H1 (cell line): Measurements from ENCODE around the gene SUMF2. TPM values are rescaled to one million over a fixed set of nuclear protein-coding genes. Genes with fewer than 3 reads are reported as not detected.

Source experiments
- CTCF ChIA-PET: fragments of 300-600 bp; sonication (Branson Sonifier 250); formaldehyde crosslinking; loops from one replicate; lab custom pipeline; 2021; ENCODE audit not compliant: partially characterized antibody; lab: Charles Lee
- POLR2A ChIA-PET: fragments of 300-600 bp; sonication (Branson Sonifier 250); formaldehyde crosslinking; loops from one replicate; lab custom pipeline; 2021; ENCODE audit warnings: inconsistent platforms; ENCODE audit not compliant: partially characterized antibody; lab: Charles Lee
- DNase-seq, 2 experiments: peaks; one replicate each; pipeline versions ENCODE4 v3.0.0 to v3.0.0-alpha.2; 2010 to 2022; ENCODE audit warnings: low spot score in 2 of 2, low read depth in 1 of 2, mixed read lengths in 1 of 2
- FAIRE-seq: peaks from 2 replicates; lab custom pipeline; 2011; peaks lifted over from hg19 to GRCh38; lab: Jason Lieb, UNC
- H2AFZ ChIP-seq: 2 replicates; pipeline ENCODE4 v1.8.1; 2012; ENCODE audit warnings: low read length, inconsistent platforms
- H2AK5ac ChIP-seq: 2 replicates; pipeline ENCODE4 v1.6.1; 2013; ENCODE audit warnings: low read depth, low read length
- H2BK120ac ChIP-seq: replicated peaks from 2 replicates; pipeline ENCODE3; 2013; ENCODE audit warnings: low read depth, low read length, inconsistent platforms
- H2BK12ac ChIP-seq: 2 replicates; pipeline ENCODE4 v1.6.1; 2013; ENCODE audit warnings: low read depth, low read length
- H2BK15ac ChIP-seq: 2 replicates; pipeline ENCODE4 v1.6.1; 2013; ENCODE audit warnings: low read length
- H2BK20ac ChIP-seq: 2 replicates; pipeline ENCODE4 v1.6.1; 2013; ENCODE audit warnings: low read length
- H2BK5ac ChIP-seq: 2 replicates; pipeline ENCODE4 v1.6.1; 2013; ENCODE audit warnings: low read depth, low read length
- H3K14ac ChIP-seq: 2 replicates; pipeline ENCODE4 v1.6.1; 2013; ENCODE audit warnings: inconsistent platforms; ENCODE audit not compliant: insufficient read length
- H3K18ac ChIP-seq: 2 replicates; pipeline ENCODE4 v1.6.1; 2013; ENCODE audit warnings: low read length; ENCODE audit errors: extremely low read depth
- H3K23ac ChIP-seq: 2 replicates; pipeline ENCODE4 v1.6.1; 2013; ENCODE audit warnings: inconsistent platforms; ENCODE audit not compliant: insufficient read length
- H3K23me2 ChIP-seq: 2 replicates; pipeline ENCODE4 v1.6.1; 2013; ENCODE audit warnings: low read depth, low read length
- H3K27ac ChIP-seq: 2 replicates; pipeline ENCODE4 v1.6.1; 2011; ENCODE audit warnings: low read depth, low read length, inconsistent platforms
- H3K27me3 ChIP-seq, 4 experiments: replicated peaks in 1 of 4; 1 replicate in 1 of 4; 2 replicates in 3 of 4; pipeline versions ENCODE4 v1.6.1 to v1.8.1; 2011 to 2013; ENCODE audit warnings: low read length in 3 of 4, mild to moderate bottlenecking in 3 of 4, inconsistent platforms in 2 of 4, mixed read lengths in 2 of 4, moderate library complexity in 1 of 4; ENCODE audit not compliant: control insufficient read depth in 3 of 4, insufficient read depth in 3 of 4; ENCODE audit errors: extremely low read depth in 1 of 4
- H3K36me3 ChIP-seq, 4 experiments: 2 replicates each; pipeline versions ENCODE4 v1.6.1 to v1.8.1; 2011 to 2013; ENCODE audit warnings: mild to moderate bottlenecking in 4 of 4, low read length in 3 of 4, moderate library complexity in 2 of 4, control low read depth in 1 of 4, inconsistent platforms in 1 of 4; ENCODE audit not compliant: insufficient read depth in 4 of 4, control insufficient read depth in 2 of 4
- H3K4ac ChIP-seq: replicated peaks from 2 replicates; pipeline ENCODE3; 2013; ENCODE audit warnings: low read length, low read depth, mixed read lengths, inconsistent platforms; ENCODE audit not compliant: insufficient read length
- H3K4me1 ChIP-seq, 4 experiments: replicated peaks in 1 of 4; 1 replicate in 1 of 4; 2 replicates in 3 of 4; pipeline versions ENCODE4 v1.6.1 to v1.8.1; 2011 to 2013; ENCODE audit warnings: low read length in 3 of 4, inconsistent platforms in 2 of 4, mixed read lengths in 1 of 4; ENCODE audit not compliant: insufficient read depth in 4 of 4, control insufficient read depth in 3 of 4
- H3K4me2 ChIP-seq, 2 experiments: 2 replicates each; pipeline versions ENCODE4 v1.6.1 to v1.8.1; 2011 to 2013; ENCODE audit warnings: low read depth in 2 of 2, low read length in 2 of 2, control low read depth in 1 of 2, inconsistent platforms in 1 of 2, mild to moderate bottlenecking in 1 of 2; ENCODE audit not compliant: insufficient read depth in 1 of 2
- H3K4me3 ChIP-seq, 4 experiments: fragments of 200-600, 300-600 bp in 1 of 4; sonication (generic), shearing (Covaris generic), sonication (Bioruptor Twin) in 1 of 4; 2 replicates each; pipeline versions ENCODE4 v1.5.1 to v1.8.1; 2011 to 2016; ENCODE audit warnings: low read length in 4 of 4, low read depth in 3 of 4, control low read depth in 2 of 4, inconsistent platforms in 2 of 4, mild to moderate bottlenecking in 2 of 4, mixed read lengths in 1 of 4, moderate library complexity in 1 of 4; ENCODE audit not compliant: insufficient read depth in 2 of 4; ENCODE audit errors: extremely low read depth in 1 of 4
- H3K56ac ChIP-seq: replicated peaks from 2 replicates; pipeline ENCODE3; 2013; ENCODE audit warnings: low read depth, mild to moderate bottlenecking, mixed read lengths, low read length, inconsistent platforms; ENCODE audit not compliant: insufficient read length
- H3K79me1 ChIP-seq: 2 replicates; pipeline ENCODE4 v1.6.1; 2013; ENCODE audit warnings: low read depth, low read length, control low read depth
- H3K79me2 ChIP-seq, 2 experiments: 2 replicates each; pipeline versions ENCODE4 v1.6.1 to v1.8.1; 2012 to 2013; ENCODE audit warnings: low read length in 2 of 2, mild to moderate bottlenecking in 2 of 2, inconsistent platforms in 1 of 2; ENCODE audit not compliant: insufficient read depth in 2 of 2, control insufficient read depth in 1 of 2
- H3K9ac ChIP-seq, 4 experiments: replicated peaks in 1 of 4; 1 replicate in 1 of 4; 2 replicates in 3 of 4; pipeline versions ENCODE4 v1.6.1 to v1.8.1; 2011 to 2013; ENCODE audit warnings: low read depth in 3 of 4, low read length in 3 of 4, control low read depth in 2 of 4, mild to moderate bottlenecking in 2 of 4, moderate library complexity in 2 of 4, inconsistent platforms in 1 of 4; ENCODE audit errors: extremely low read depth in 1 of 4
- H3K9me3 ChIP-seq, 2 experiments: 2 replicates each; pipeline versions ENCODE4 v1.6.1 to v1.8.1; 2012 to 2013; ENCODE audit warnings: mild to moderate bottlenecking in 2 of 2, moderate library complexity in 2 of 2, control low read depth in 1 of 2, inconsistent platforms in 1 of 2, low read depth in 1 of 2, low read length in 1 of 2, mixed read lengths in 1 of 2; ENCODE audit not compliant: insufficient read depth in 2 of 2
- H4K20me1 ChIP-seq, 2 experiments: replicated peaks in 1 of 2; 2 replicates each; pipeline versions ENCODE3 to v1.8.1; 2011 to 2013; ENCODE audit warnings: inconsistent platforms in 2 of 2, low read length in 2 of 2, mild to moderate bottlenecking in 1 of 2; ENCODE audit not compliant: insufficient read depth in 2 of 2, control insufficient read depth in 1 of 2
- H4K5ac ChIP-seq: 2 replicates; pipeline ENCODE4 v1.6.1; 2013; ENCODE audit warnings: low read length, low read depth, mixed read lengths, inconsistent platforms; ENCODE audit not compliant: insufficient read length
- H4K8ac ChIP-seq: 2 replicates; pipeline ENCODE4 v1.8.0; 2013; ENCODE audit warnings: mild to moderate bottlenecking, moderate library complexity, low read length, inconsistent platforms; ENCODE audit not compliant: insufficient read depth; ENCODE audit errors: extremely low read depth
- H4K91ac ChIP-seq: replicated peaks from 2 replicates; pipeline ENCODE3; 2013; ENCODE audit warnings: low read length, mixed read lengths, inconsistent platforms; ENCODE audit not compliant: insufficient read length
- ATF2 ChIP-seq: IDR thresholded peaks from 2 replicates; pipeline ENCODE4 v1.6.1; 2012; ENCODE audit warnings: low read length, inconsistent platforms
- BRCA1 ChIP-seq: IDR thresholded peaks from 2 replicates; pipeline ENCODE4 v1.6.1; 2012; ENCODE audit warnings: low read depth, low read length, improper control_type of control experiment
- GTF2F1 ChIP-seq: IDR thresholded peaks from 2 replicates; pipeline ENCODE4 v1.6.1; 2012; ENCODE audit warnings: low read depth, low read length, improper control_type of control experiment, borderline replicate concordance
- MAFK ChIP-seq: IDR thresholded peaks from 2 replicates; pipeline ENCODE4 v1.6.1; 2012; ENCODE audit warnings: low read depth, mild to moderate bottlenecking, improper control_type of control experiment, low read length
- POLR2AphosphoS5 ChIP-seq: IDR thresholded peaks from 2 replicates; pipeline ENCODE4 v1.6.1; 2011; ENCODE audit warnings: low read depth, low read length
- RBBP5 ChIP-seq: IDR thresholded peaks from 2 replicates; pipeline ENCODE4 v1.7.1; 2012; ENCODE audit warnings: low read depth, mild to moderate bottlenecking, inconsistent platforms, low read length, moderate library complexity, borderline replicate concordance
- RXRA ChIP-seq: IDR thresholded peaks from 2 replicates; pipeline ENCODE4 v1.6.1; 2011; ENCODE audit warnings: low read depth, mild to moderate bottlenecking, low read length, moderate library complexity; ENCODE audit not compliant: insufficient read depth
- SIN3A ChIP-seq, 2 experiments: IDR thresholded peaks in 1 of 2; conservative IDR thresholded peaks in 1 of 2; 2 replicates each; pipeline ENCODE4 v1.6.1; 2011 to 2012; ENCODE audit warnings: low read length in 2 of 2, improper control_type of control experiment in 1 of 2, low read depth in 1 of 2, mild to moderate bottlenecking in 1 of 2
- SP4 ChIP-seq: IDR thresholded peaks from 2 replicates; pipeline ENCODE4 v1.6.1; 2012; ENCODE audit warnings: low read length, inconsistent platforms
- SRF ChIP-seq: IDR thresholded peaks from 2 replicates; pipeline ENCODE4 v1.6.1; 2011; ENCODE audit warnings: mild to moderate bottlenecking, low read depth, low read length, moderate library complexity
- TBP ChIP-seq: IDR thresholded peaks from 2 replicates; pipeline ENCODE4 v1.6.1; 2011; ENCODE audit warnings: low read depth, low read length, improper control_type of control experiment
- WGBS, 2 experiments: shearing (Covaris generic) in 1 of 2; methylation state at CpG; one replicate each; pipeline versions ENCODE4 v1.1.6 to v1.1.7; 2013 to 2015; ENCODE audit warnings: low lambda C conversion rate in 2 of 2, mixed read lengths in 2 of 2, inconsistent platforms in 1 of 2, low coverage in 1 of 2, missing lambda C conversion rate in 1 of 2; ENCODE audit not compliant: insufficient replicate concordance in 2 of 2, insufficient coverage in 1 of 2, insufficient read length in 1 of 2; ENCODE audit errors: extremely low coverage in 1 of 2, missing lambda C conversion rate in 1 of 2; 5-methylcytosine and 5-hydroxymethylcytosine counted together
- polyA plus RNA-seq, 7 experiments: library from polyadenylated mRNA; depleted of rRNA in 3 of 7; stranded (reverse) in 5 of 7; unstranded in 2 of 7; fragments of >200 nt in 5 of 7; fragments of 200-250 nt in 2 of 7; gene quantifications; 1 replicate in 5 of 7; 2 replicates in 1 of 7; 4 replicates in 1 of 7; pipeline versions ENCODE4 v1.2.1 to v1.2.3, GENCODE V29; 2011 to 2013; ENCODE audit warnings: missing spikeins in 2 of 7, mixed read lengths in 2 of 7
- total RNA-seq: library from RNA; stranded (reverse); fragmentation: NEBNext Ultra II Directional; extraction: Animal tissue kit (Norgen Biotek cat#: 25700); gene quantifications from 2 replicates; pipeline ENCODE4 v1.2.1, GENCODE V29; 2021
- TF ChIP-seq, protein P1 (sequence below): IDR thresholded peaks from 2 replicates; pipeline ENCODE4 v1.6.1; 2012; ENCODE audit warnings: inconsistent platforms

The SUMF2 gene
- total and polyA plus RNA-seq, 2 of the 8 experiments (the other 6 are each of a cell fraction or from before 2014, with no cell fraction given), result 39.8 to 59.2 TPM

- H2AFZ ChIP-seq, result no peak overlapping the region
- H3K79me1 ChIP-seq, result no peaks in the 10 kb centered on the region
- H3K18ac ChIP-seq, result no peak overlapping the region
- H2BK12ac ChIP-seq, result no peak overlapping the region
- H2BK15ac ChIP-seq, result no peak overlapping the region
- no peak overlapping the region for H3K56ac ChIP-seq
- H4K8ac ChIP-seq, result no peak overlapping the region
- DNase-seq (no peak), FAIRE-seq (no peak)
- ChIA-PET CTCF (interaction anchor here (1.0 kb wide), 1 partner anchor 9 kb away, joined by 3 read pairs; no protein-coding TSS in a partner anchor), POLR2A (interaction anchor here (0.6 to 40.8 kb wide), 3 partner anchors 10 to 76 kb away, joined by 5 to 869 read pairs (median 5); partner anchors contain the start of genes CCT6A, PSPH and SUMF2)
- H2BK5ac ChIP-seq, result no peak overlapping the region
- H2AK5ac ChIP-seq, result no peak overlapping the region
- no peaks in the 10 kb centered on the region for H3K23me2 ChIP-seq
- H3K9me3 ChIP-seq, result no peaks in the 10 kb centered on the region
- H2BK20ac ChIP-seq, result no peak overlapping the region
- peaks cover 1 to 6% of the 10 kb centered on the region in 2 experiments for H4K20me1 ChIP-seq
- no peak overlapping the region for H3K23ac ChIP-seq
- H3K4me2 ChIP-seq, result no peak overlapping the region
- H3K36me3 ChIP-seq, result peaks cover 2 to 41% (median 21%) of the 10 kb centered on the region in 4 experiments; a peak in 7 of 8 replicates
- H4K91ac ChIP-seq, result no peak overlapping the region
- peaks cover 0 to 14% of the 10 kb centered on the region in 2 experiments; a peak in 2 of 4 replicates for H3K79me2 ChIP-seq
- no peak overlapping the region for H3K27ac ChIP-seq
- H3K14ac ChIP-seq, result no peak overlapping the region
- H3K4ac ChIP-seq, result no peak overlapping the region
- no peak overlapping the region for H3K4me3 ChIP-seq
- H3K27me3 ChIP-seq, result no peaks in the 10 kb centered on the region
- no peak overlapping the region for H4K5ac ChIP-seq
- no peak overlapping the region for H3K9ac ChIP-seq
- H3K4me1 ChIP-seq, result no peaks in the 10 kb centered on the region
- 7% methylated on average over 1 of the region's 2 CpGs; no CpG with 5 or more reads in 1 of the 2 experiments for WGBS, 2 experiments
- no peak overlapping the region for H2BK120ac ChIP-seq
- TF ChIP-seq RBBP5, result no peak
- no peak for TF ChIP-seq ATF2
- TF ChIP-seq GTF2F1, result no peak
- no peak for TF ChIP-seq BRCA1
- no peak for TF ChIP-seq RXRA
- TF ChIP-seq SRF, result no peak
- TF ChIP-seq POLR2AphosphoS5, result no peak
- no peak for TF ChIP-seq SIN3A (conservative IDR thresholded peaks at IDR 0.05 in 1 of 2, IDR thresholded peaks at IDR 0.05 in 1 of 2; ENCODE audit: low read depth in 1 of 2, low read length in 2 of 2)
- TF ChIP-seq SP4, result no peak
- TF ChIP-seq MAFK, result no peak
- TF ChIP-seq TBP, result no peak
- TF ChIP-seq, protein P1, sequence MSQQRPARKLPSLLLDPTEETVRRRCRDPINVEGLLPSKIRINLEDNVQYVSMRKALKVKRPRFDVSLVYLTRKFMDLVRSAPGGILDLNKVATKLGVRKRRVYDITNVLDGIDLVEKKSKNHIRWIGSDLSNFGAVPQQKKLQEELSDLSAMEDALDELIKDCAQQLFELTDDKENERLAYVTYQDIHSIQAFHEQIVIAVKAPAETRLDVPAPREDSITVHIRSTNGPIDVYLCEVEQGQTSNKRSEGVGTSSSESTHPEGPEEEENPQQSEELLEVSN, result no peak
Observed at GRCh38 chr7:56026538-56026937, 37.5 kb upstream of the SUMF2 start.
